Stomach (tissue), 4 donors: ENCODE data around the gene DPH5.

ENCODE experiments used
- EP300 ChIP-seq: sonication (generic); formaldehyde crosslinking; IDR thresholded peaks from one replicate; pipeline ENCODE4 v1.6.1; 2017; ENCODE audit warnings: antibody characterized with exemption
- POLR2AphosphoS5 ChIP-seq, 3 donors: sonication (generic); formaldehyde crosslinking; IDR thresholded peaks; one replicate each; pipeline ENCODE4 v1.6.1; 2016; ENCODE audit warnings: antibody characterized with exemption in 3 of 3
- TF ChIP-seq, protein P1 (sequence below), 7 experiments: fragments of 450-650 bp in 4 of 7; fragments of 200-600 bp in 3 of 7; sonication (generic) in 3 of 7; IDR thresholded peaks; one replicate each; pipeline ENCODE4 v1.5.1; 2016 to 2019; ENCODE audit warnings: antibody characterized with exemption in 7 of 7, control low read depth in 2 of 7, mild to moderate bottlenecking in 1 of 7

DNA sequence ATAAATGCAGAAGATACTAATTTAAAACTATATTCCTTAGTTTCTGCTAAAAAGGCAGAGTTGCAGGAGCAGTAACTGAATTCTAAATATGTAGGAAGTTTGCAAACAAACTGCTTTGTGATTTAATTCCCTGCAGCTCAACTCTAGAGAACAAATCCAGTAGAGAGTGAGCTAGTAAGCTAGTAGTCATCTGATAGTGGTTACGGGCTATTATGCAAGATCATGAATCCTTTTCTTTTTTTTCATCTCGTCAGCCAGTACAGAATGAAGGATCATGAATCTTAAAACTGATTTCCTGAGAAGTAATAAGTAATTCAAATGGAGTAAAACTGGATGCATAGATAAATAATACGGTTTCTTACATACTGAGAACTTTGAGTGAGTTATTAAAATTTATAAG, 3.3 kb downstream of the DPH5 start:
- no peak for TF ChIP-seq EP300
- TF ChIP-seq, protein P1, sequence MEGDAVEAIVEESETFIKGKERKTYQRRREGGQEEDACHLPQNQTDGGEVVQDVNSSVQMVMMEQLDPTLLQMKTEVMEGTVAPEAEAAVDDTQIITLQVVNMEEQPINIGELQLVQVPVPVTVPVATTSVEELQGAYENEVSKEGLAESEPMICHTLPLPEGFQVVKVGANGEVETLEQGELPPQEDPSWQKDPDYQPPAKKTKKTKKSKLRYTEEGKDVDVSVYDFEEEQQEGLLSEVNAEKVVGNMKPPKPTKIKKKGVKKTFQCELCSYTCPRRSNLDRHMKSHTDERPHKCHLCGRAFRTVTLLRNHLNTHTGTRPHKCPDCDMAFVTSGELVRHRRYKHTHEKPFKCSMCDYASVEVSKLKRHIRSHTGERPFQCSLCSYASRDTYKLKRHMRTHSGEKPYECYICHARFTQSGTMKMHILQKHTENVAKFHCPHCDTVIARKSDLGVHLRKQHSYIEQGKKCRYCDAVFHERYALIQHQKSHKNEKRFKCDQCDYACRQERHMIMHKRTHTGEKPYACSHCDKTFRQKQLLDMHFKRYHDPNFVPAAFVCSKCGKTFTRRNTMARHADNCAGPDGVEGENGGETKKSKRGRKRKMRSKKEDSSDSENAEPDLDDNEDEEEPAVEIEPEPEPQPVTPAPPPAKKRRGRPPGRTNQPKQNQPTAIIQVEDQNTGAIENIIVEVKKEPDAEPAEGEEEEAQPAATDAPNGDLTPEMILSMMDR (IDR thresholded peaks at IDR 0.05) = no peak
- TF ChIP-seq POLR2AphosphoS5 (IDR thresholded peaks at IDR 0.05) = no peak
